H54 (cell line): Measurements from ENCODE around the gene ATG4A.

ENCODE experiments used
- DNase-seq: peaks from one replicate; pipeline ENCODE4 v3.0.0; 2011; ENCODE audit warnings: low spot score, mixed read lengths; ENCODE audit not compliant: insufficient read length
- FAIRE-seq: peaks from 3 replicates; lab custom pipeline; 2011; peaks lifted over from hg19 to GRCh38; lab: Jason Lieb, UNC
- POLR2A ChIP-seq: IDR thresholded peaks from 2 replicates; pipeline ENCODE4 v1.6.1; 2011; ENCODE audit warnings: low read depth, mild to moderate bottlenecking, low read length

Gene ATG4A

DNA sequence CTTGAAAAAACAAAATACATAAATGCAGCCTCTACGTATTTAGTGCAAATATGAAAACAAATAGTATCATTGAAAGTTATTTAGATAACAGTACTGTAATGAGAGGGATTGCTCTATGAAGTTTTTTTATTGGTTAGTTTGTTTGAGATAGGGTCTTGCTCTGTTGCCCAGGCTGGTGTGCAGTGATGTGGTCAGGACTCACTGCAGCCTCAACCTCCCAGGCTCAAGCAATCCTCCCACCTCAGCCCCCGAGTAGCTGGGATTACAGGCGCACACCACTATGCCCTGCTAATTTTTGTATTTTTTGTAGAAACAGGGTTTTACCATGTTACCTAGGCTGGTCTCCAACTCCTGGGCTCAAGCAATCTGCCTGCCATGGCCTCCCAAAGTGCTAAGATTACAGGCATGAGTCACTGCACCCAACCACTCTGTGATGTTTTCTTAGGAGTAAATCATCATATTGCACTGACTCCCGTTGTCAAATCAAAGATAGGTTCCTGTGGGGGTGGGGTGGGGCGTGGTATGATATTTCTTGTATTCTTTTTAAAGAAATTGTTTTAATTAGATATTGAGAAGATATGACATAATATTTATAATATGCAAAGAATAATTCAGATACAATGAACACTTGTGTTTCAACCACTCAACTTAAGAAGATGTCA, 75.8 kb downstream of the ATG4A start:
- no peak for TF ChIP-seq POLR2A
- no peak for DNase-seq
- FAIRE-seq: peak; percentile 86

DNA sequence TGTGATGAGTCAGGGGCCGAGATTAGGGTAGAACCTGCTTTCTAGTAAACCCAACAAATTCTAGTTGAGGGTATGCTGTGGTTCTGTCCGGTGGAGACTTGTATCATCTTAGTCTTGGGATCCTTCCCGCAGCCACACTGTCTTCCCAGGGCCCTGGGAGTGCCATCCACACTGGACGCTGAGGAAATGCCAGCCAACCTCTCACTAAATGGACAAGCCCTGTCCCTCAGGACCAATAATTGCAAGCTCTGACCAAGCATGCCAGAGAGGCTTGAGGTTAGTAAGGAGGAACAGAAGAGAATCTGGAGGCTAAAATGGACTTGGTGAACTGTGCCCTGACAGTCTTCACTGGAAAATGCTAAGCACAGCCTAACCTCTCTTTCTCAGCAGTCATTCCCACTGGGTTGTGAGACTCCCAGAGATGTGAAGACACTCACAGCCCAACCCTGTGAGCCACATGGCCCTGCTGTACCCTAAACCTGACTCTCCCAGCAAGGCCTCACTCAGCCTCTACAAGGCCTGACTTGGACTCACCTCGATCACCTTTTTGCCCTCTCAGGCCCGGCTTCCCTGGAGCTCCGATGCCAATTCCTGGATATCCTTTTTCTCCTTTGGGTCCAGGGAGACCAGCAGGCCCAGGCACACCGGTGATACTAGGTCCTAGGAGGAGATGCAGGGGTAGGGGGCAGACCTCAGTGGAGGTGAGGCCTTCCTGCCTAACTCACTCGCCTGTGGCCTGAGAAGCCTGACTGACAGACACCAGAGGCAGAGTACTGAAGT, 77.6 kb downstream of the ATG4A start:
- no peak for FAIRE-seq
- no peak for DNase-seq

DNA sequence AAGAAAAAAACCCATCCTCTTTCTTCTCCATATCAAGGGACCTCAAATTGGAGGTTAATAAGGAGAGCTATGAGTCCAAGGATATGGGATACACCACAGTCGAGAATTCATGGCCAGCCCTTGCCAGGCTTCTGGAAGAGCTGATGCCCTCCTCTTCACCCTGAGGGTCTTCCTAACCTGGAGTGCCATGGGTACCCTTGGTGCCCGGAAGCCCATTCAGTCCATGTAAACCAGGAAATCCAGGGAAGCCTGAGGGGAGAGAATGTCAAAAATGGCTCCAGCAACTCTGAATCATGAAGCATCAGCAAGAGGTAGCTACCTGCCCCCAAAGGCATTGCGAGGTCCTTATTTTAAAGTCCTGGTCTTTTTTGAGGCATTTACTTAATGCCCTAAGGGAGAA, 78.2 kb downstream of the ATG4A start:
- DNase-seq (no peak), FAIRE-seq (no peak)
- no peak for TF ChIP-seq POLR2A

More for the DNA sequence above, 77.6 kb downstream of the ATG4A start:
- no peak for TF ChIP-seq POLR2A

DNA sequence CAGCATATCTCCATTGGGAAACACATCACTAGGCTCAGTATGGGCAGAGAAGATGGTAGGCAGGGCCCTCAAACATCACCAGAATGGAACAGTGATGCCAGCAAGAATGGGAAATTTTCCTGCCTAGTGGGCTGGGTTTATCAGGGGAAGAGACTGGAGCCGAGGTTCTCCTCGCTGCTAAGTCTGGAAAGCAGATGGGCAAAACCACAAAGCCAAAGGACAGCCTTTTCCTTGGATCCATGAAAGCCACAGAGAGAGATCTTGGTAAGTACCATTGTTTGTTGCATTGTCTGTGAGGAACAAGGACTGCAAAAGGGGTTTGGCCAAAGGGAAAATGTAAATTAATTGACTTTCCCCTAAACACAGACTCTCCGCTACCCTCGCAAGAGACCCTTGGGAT, 80.1 kb downstream of the ATG4A start:
- DNase-seq: no peak
- no peak for TF ChIP-seq POLR2A
- no peak for FAIRE-seq

DNA sequence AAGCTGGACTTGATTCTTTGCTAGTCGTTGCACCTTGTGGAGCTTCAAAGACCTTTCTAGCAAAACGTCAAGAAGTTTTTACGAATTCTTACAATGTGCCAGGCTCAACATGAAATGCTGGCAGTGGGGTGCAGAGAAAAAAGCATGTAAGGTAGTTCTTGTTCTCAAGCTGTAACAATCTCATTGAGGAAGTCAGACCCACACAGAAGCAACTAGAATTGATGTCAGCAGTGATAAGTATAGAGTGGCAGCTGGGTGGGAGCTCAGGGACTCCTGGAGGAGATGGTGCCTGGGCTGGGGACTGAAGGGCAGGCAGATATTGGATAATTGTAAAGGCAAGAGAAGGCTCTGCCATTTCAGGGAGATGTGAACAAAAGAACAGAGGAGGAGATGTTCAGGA, 82.3 kb downstream of the ATG4A start:
- TF ChIP-seq POLR2A: no peak
- no peak for FAIRE-seq
- DNase-seq: no peak

DNA sequence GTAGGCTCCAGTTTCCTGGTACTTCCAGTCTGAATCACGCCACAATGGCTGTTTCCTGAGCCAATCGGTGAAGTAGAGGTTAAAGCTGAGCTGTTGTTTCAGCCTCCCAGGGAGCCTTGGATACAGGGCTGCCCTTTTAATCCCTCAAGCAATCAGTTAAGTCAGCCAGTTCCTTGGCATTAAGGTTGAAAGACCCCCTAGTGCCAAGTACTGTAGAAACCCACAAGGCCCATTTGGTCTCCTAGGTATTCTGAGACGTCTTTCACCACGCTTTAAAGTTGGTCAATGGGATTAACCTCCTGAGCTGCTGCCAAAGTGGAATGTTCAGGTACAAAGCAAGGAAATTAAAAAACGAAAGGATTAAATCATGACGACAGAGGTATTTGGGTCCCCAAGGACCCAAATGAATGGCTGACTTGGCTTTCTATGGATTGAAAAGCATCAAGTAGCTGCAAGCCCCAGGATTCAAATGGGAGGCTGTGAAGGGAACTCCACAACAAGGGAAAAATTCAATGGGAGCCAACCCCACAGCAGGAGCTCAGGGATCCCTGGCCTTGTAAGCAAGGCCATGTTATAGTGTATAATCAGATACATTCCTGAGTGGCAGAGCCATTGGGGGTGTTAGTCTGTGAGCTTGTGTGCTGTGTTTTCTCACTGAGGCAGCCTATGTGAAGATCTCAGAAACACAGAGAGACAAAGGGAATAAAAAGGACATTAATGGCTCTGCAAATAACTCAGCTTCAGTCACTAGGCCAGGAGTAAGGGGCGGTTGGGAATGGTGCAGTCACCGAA, 86.0 kb downstream of the ATG4A start:
- DNase-seq (no peak), FAIRE-seq (no peak)
- no peak for TF ChIP-seq POLR2A

DNA sequence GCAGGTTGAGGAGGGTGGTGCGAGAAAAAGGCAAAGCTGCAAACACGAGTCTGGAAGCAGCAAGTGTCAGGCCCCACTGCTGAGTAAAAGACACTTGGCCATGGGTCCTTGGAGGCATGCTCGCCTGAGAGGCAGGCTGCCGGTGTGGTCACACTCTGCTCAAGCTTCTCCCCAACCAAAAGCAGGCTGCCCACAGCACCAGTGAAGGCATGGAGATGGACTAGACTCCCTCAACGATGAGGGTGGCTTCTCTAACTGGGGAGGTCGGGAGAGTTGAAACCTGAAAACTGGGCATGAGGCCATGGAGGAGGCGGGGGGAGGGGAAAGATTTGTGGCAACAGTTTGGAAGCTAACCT, 86.5 kb downstream of the ATG4A start:
- DNase-seq (no peak), FAIRE-seq (no peak)
- TF ChIP-seq POLR2A: no peak

DNA sequence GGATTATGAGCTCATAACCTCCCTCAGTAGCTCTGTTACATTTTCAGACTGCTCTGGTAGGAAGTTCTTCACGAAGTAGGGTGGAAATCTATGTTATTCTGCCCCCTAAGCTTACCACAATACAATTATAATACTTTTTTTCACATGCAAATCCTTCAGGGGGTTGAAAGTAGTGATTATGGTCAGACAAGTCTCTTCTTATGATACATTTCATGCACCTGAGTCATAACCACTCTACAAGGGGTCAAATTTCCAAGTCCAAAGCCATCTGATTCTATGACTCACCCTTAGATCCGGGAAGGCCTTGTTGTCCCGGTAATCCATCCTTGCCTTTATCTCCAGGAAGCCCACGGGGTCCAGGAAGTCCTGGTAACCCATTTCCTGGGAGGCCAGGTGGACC, 95.2 kb downstream of the ATG4A start:
- TF ChIP-seq POLR2A: no peak
- peak; percentile 97 for FAIRE-seq
- peak; percentile 63 for DNase-seq

DNA sequence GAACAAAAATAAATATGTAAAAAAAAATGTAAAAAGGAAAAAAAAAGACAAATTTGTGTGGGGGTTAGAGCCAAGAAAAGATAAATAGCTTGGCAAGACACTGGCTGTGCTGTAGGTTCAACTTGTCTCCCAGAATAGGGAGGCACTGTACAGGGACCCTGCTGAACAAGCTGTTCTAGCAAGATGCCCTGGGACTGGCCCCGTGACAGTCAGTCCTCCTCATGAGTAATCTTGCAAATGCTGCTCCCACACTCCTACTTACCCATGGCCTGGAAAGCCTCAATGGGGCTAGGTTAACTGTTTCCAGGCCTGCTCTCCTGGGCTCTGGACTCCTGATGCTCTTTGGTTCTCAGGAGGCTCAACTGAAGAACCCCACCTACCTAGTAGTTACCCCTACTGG, 106.8 kb downstream of the ATG4A start:
- TF ChIP-seq POLR2A: no peak
- no peak for DNase-seq
- FAIRE-seq: no peak

DNA sequence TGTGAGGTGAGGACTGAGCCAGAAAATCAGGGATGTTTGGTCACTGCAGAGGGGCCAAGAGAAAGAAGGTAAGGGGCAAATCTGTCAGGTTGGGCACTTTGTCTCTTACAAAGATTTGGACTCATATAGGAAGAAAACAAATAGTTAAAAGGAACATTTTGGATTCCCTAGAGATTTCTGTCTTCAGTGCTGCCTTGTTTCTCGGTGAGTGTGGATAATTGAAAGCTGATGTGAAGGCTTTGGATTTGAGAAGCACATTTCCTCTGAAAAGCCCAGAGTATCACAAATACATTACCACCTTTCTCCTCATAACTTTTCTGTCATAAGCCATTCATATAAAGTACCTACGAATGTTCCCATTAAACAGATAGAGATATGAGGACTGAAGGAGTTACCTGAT, 107.5 kb downstream of the ATG4A start:
- TF ChIP-seq POLR2A: no peak
- FAIRE-seq: no peak
- DNase-seq: no peak

DNA sequence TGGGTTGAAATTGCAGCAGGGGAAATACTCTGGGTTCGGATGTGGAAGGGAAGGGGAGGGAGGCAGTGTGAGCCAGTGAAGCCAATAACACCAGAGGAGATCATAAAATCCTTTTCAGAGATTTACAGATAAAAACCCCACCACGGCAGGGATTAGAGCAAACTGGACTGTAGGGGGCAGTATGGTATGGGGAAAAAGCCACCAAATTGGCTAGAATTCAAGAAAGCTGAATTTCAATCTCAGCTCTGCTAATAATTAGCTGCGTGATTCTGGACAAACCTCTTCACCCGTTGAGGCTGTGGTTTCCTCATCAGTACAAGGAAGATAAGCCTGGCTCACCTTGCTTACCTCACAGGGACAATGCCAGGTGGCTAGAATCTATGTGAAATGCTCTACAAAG, 108.1 kb downstream of the ATG4A start:
- FAIRE-seq: peak; percentile 74
- peak; percentile 12 for DNase-seq
- TF ChIP-seq POLR2A: no peak

DNA sequence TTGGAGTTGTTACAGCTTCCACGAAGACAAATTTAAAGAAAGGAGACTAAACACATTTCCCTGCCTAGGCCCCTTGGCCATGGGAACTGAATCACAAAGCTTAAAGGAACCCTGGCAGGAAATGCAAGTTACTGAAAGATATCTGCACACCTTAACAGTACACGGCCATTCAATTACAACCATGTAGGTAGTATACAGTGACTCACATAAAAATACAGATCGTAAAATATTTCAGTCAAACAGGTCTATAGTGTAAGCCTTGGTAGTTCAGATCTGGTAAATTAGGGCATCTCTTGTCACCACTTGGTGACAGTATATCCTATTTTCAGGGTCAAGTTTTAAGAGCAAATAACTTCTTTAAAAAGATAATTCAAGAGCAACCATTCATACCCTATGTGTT, 112.0 kb downstream of the ATG4A start:
- no peak for FAIRE-seq
- no peak for DNase-seq
- no peak for TF ChIP-seq POLR2A
